Myocyte (in vitro differentiated cells): Measurements from ENCODE around the gene STATH. TPM values are rescaled to one million over a fixed set of nuclear protein-coding genes. Genes with fewer than 3 reads are reported as not detected.

ENCODE experiments used
- total RNA-seq: library from RNA; depleted of rRNA; stranded (reverse); fragments of >200 nt; gene quantifications from 2 replicates; pipeline ENCODE4 v1.2.3, GENCODE V29; 2014

Gene STATH
- total RNA-seq, 1 donor from 2014 or later, result not detected

Other genes with a start within 250 kb of the STATH start
- under 0.01 TPM in 1 of 2 replicates, not detected in the other for gene SULT1B1, start 235.3 kb upstream of the STATH start, total RNA-seq
- gene SULT1E1, start 135.8 kb upstream of the STATH start, total RNA-seq, result not detected in 2 replicates
- not detected in 2 replicates for gene CSN1S1, start 64.9 kb upstream of the STATH start, total RNA-seq
- not detected in 2 replicates for gene CSN2, start 30.2 kb upstream of the STATH start, total RNA-seq
- gene HTN3, start 32.5 kb downstream of the STATH start, total RNA-seq, result not detected in 2 replicates
- gene HTN1, start 54.5 kb downstream of the STATH start, total RNA-seq, result not detected in 2 replicates
- not detected in 2 replicates for gene PRR27, start 158.3 kb downstream of the STATH start, total RNA-seq
- gene ODAM, start 199.8 kb downstream of the STATH start, total RNA-seq, result not detected in 2 replicates
- gene FDCSP, start 230.2 kb downstream of the STATH start, total RNA-seq, result not detected in 2 replicates
- not detected in 2 replicates for gene CSN3, start 246.6 kb downstream of the STATH start, total RNA-seq